Measurements from ENCODE around the gene NFATC2.

The NFATC2 gene

GRCh38 chr20:51450984-51451383 is 91.5 kb downstream of the NFATC2 start:
- no peak for DNase-seq (ENCODE audit: low read depth in 2 of 2)

GRCh38 chr20:51450221-51450712 is 92.3 kb downstream of the NFATC2 start:
- no peak for DNase-seq (ENCODE audit: low read depth in 2 of 2)

GRCh38 chr20:51449498-51450220 is 92.9 kb downstream of the NFATC2 start:
- DNase-seq (ENCODE audit: low read depth in 2 of 2), result no peak

GRCh38 chr20:51447765-51448148 is 94.8 kb downstream of the NFATC2 start:
- no peak for DNase-seq (ENCODE audit: low read depth in 2 of 2)

GRCh38 chr20:51447097-51447764 is 95.3 kb downstream of the NFATC2 start:
- DNase-seq (ENCODE audit: low read depth in 2 of 2), result no peak

GRCh38 chr20:51446656-51447055 is 95.9 kb downstream of the NFATC2 start:
- no peak for DNase-seq (ENCODE audit: low read depth in 2 of 2)

- no peak for DNase-seq (ENCODE audit: low read depth in 2 of 2)
Measured at GRCh38 chr20:51446230-51446629, 96.3 kb downstream of the NFATC2 start.

GRCh38 chr20:51445591-51445990 is 96.9 kb downstream of the NFATC2 start:
- no peak for DNase-seq (ENCODE audit: low read depth in 2 of 2)

- DNase-seq (ENCODE audit: low read depth in 2 of 2), result no peak
Measured at GRCh38 chr20:51444922-51445438, 97.5 kb downstream of the NFATC2 start.

- DNase-seq (ENCODE audit: low read depth in 2 of 2), result no peak
Measured at GRCh38 chr20:51444467-51444866, 98.1 kb downstream of the NFATC2 start.

- no peak for DNase-seq (ENCODE audit: low read depth in 2 of 2)
Measured at GRCh38 chr20:51442602-51443001, 99.9 kb downstream of the NFATC2 start.

GRCh38 chr20:51440589-51440988 is 101.9 kb downstream of the NFATC2 start:
- DNase-seq (ENCODE audit: low read depth in 2 of 2), result no peak

- DNase-seq (ENCODE audit: low read depth in 2 of 2), result no peak
Measured at GRCh38 chr20:51439160-51439689, 103.3 kb downstream of the NFATC2 start.

GRCh38 chr20:51438136-51438535 is 104.4 kb downstream of the NFATC2 start:
- no peak for DNase-seq (ENCODE audit: low read depth in 2 of 2)

GRCh38 chr20:51437182-51437924 is 105.2 kb downstream of the NFATC2 start:
- DNase-seq (ENCODE audit: low read depth in 2 of 2), result no peak

GRCh38 chr20:51434580-51435247 is 107.8 kb downstream of the NFATC2 start:
- no peak for DNase-seq (ENCODE audit: low read depth in 2 of 2)

GRCh38 chr20:51434026-51434425 is 108.5 kb downstream of the NFATC2 start:
- no peak for DNase-seq (ENCODE audit: low read depth in 2 of 2)

- no peak for DNase-seq (ENCODE audit: low read depth in 2 of 2)
Measured at GRCh38 chr20:51432875-51433274, 109.6 kb downstream of the NFATC2 start.

- DNase-seq (ENCODE audit: low read depth in 2 of 2), result no peak
Measured at GRCh38 chr20:51432251-51432784, 110.2 kb downstream of the NFATC2 start.

GRCh38 chr20:51431321-51431720 is 111.2 kb downstream of the NFATC2 start:
- DNase-seq (ENCODE audit: low read depth in 2 of 2), result no peak
